HG02852 (cell line): ENCODE measurements around the gene RIPOR2.
A peak's percentile ranks its signal among the peaks of the same experiment; 100 is the strongest.
"Not testable (repeated sequence)": the region's sequence is repeated elsewhere in the genome, so short reads cannot be mapped to it uniquely, and the experiment has no call there.

ENCODE experiments used
- ATAC-seq: cut with Tn5 transposase; IDR thresholded peaks from one replicate; pipeline ENCODE4 v1.9.1; 2021; ENCODE audit warnings: mild to moderate bottlenecking, moderate library complexity; ENCODE audit not compliant: unreplicated experiment

Gene RIPOR2

GRCh38 chr6:24927985-24928745, 7.6 kb downstream of the RIPOR2 start:
- ATAC-seq: no peak

GRCh38 chr6:24927277-24927955, 8.3 kb downstream of the RIPOR2 start:
- no peak for ATAC-seq

GRCh38 chr6:24926647-24927046, 9.1 kb downstream of the RIPOR2 start:
- ATAC-seq: not testable (repeated sequence)

GRCh38 chr6:24926192-24926591, 9.6 kb downstream of the RIPOR2 start:
- no peak for ATAC-seq

GRCh38 chr6:24925661-24926060, 10.1 kb downstream of the RIPOR2 start:
- no peak for ATAC-seq

- no peak for ATAC-seq
These were observed 11.0 kb downstream of the RIPOR2 start for GRCh38 chr6:24924580-24925356.

GRCh38 chr6:24923885-24924401, 11.8 kb downstream of the RIPOR2 start:
- no peak for ATAC-seq

- no peak for ATAC-seq
These were observed 12.9 kb downstream of the RIPOR2 start for GRCh38 chr6:24922814-24923213.

GRCh38 chr6:24922170-24922569, 13.6 kb downstream of the RIPOR2 start:
- no peak for ATAC-seq

GRCh38 chr6:24920136-24920535, 15.6 kb downstream of the RIPOR2 start:
- ATAC-seq: no peak

GRCh38 chr6:24919056-24919892, 16.5 kb downstream of the RIPOR2 start:
- ATAC-seq: peak; percentile 53

GRCh38 chr6:24918641-24919055, 17.1 kb downstream of the RIPOR2 start:
- ATAC-seq: no peak

- no peak for ATAC-seq
These were observed 19.3 kb downstream of the RIPOR2 start for GRCh38 chr6:24916496-24916895.

GRCh38 chr6:24915641-24916040, 20.1 kb downstream of the RIPOR2 start:
- no peak for ATAC-seq

GRCh38 chr6:24914082-24914481, 21.7 kb downstream of the RIPOR2 start:
- not testable (repeated sequence) for ATAC-seq

GRCh38 chr6:24911796-24912382, 23.9 kb downstream of the RIPOR2 start:
- no peak for ATAC-seq

- peak; percentile 34 for ATAC-seq
These were observed 24.6 kb downstream of the RIPOR2 start for GRCh38 chr6:24910961-24911725.

GRCh38 chr6:24910331-24910960, 25.3 kb downstream of the RIPOR2 start:
- ATAC-seq: peak; percentile 46
